Ovary (tissue), 9 donors: Measurements from ENCODE around the gene FBXL12. TPM values are rescaled to one million over a fixed set of nuclear protein-coding genes. Genes with fewer than 3 reads are reported as not detected.
"Not testable (repeated sequence)": the region's sequence is repeated elsewhere in the genome, so short reads cannot be mapped to it uniquely, and the experiment has no call there.

Experiments used
- DNase-seq, 5 donors: peaks; one replicate each; pipeline ENCODE4 v3.0.0-alpha.2; 2019 to 2020
- H3K27ac ChIP-seq, 2 donors: fragments of 200-600 bp; one replicate each; pipeline versions ENCODE4 v1.5.1 to v1.8.0; 2019 to 2022
- H3K27me3 ChIP-seq: fragments of 200-600 bp; one replicate; pipeline ENCODE4 v1.8.0; 2022
- H3K36me3 ChIP-seq: fragments of 200-600 bp; sonication (generic); one replicate; pipeline ENCODE4 v1.5.1; 2019
- H3K4me1 ChIP-seq: one replicate; pipeline ENCODE4 v1.8.1; 2013; ENCODE audit warnings: mild to moderate bottlenecking, moderate library complexity; ENCODE audit not compliant: insufficient read depth
- H3K4me3 ChIP-seq: fragments of 200-600 bp; sonication (generic); one replicate; pipeline ENCODE4 v1.5.1; 2017
- H3K9me3 ChIP-seq, 2 donors: fragments of 200-600 bp in 1 of 2; sonication (generic) in 1 of 2; one replicate each; pipeline versions ENCODE4 v1.5.1 to v1.8.1; 2013 to 2019; ENCODE audit warnings: mild to moderate bottlenecking in 1 of 2, moderate library complexity in 1 of 2
- CTCF ChIP-seq, 3 donors: fragments of 450-650 bp in 2 of 3; fragments of 200-600 bp in 1 of 3; IDR thresholded peaks; one replicate each; pipeline versions ENCODE4 v1.5.1 to v1.8.0; 2016 to 2022; ENCODE audit warnings: antibody characterized with exemption in 3 of 3, mild to moderate bottlenecking in 1 of 3
- EP300 ChIP-seq: sonication (generic); formaldehyde crosslinking; IDR thresholded peaks from one replicate; pipeline ENCODE4 v1.6.1; 2017; ENCODE audit warnings: antibody characterized with exemption
- POLR2A ChIP-seq: fragments of 450-650 bp; IDR thresholded peaks from one replicate; pipeline ENCODE4 v1.6.1; 2017; ENCODE audit warnings: antibody characterized with exemption, mild to moderate bottlenecking, moderate library complexity
- WGBS, 3 donors: extraction: QIAGEN DNeasy Blood & Tissue Kit in 1 of 3; methylation state at CpG; one replicate each; pipeline versions ENCODE4 v1.1.5 to v1.1.7; 2013 to 2017; 5-methylcytosine and 5-hydroxymethylcytosine counted together
- intact Hi-C, 4 donors: fragments of 100-400 bp; cut with DNase I; formaldehyde crosslinking; loops; one replicate each; pipeline versions ENCODE4 v1.11.0 to v1.15.1; 2022 to 2023
- polyA plus RNA-seq, 2 donors: library from polyadenylated mRNA; stranded (reverse); fragments of 200-250 nt in 1 of 2; fragments of 350-450 nt in 1 of 2; fragmentation: Illumina TruSeq in 1 of 2; extraction: RNeasy Lipid Tissue Mini Kit (QIAGEN cat#74804) in 1 of 2; gene quantifications; one replicate each; pipeline ENCODE4 v1.2.3, GENCODE V29; 2013 to 2014
- small RNA-seq: library from RNA; depleted of rRNA; stranded (forward); fragments of <200 nt; gene quantifications from one replicate; pipeline ENCODE3, GENCODE V24; 2016
- total RNA-seq, 7 donors: library from RNA; depleted of rRNA in 2 of 7; stranded (reverse); fragments of >200 nt in 2 of 7; fragmentation: NEBNext Ultra II Directional in 3 of 7; extraction: Animal tissue kit (Norgen Biotek cat#: 25700) in 3 of 7; gene quantifications; one replicate each; pipeline versions ENCODE4 v1.1.0 to v1.2.4, GENCODE V29; 2016 to 2023
- donor health status: DM: no; HTN: no; CAD: no; lungs with moderate emphysema.
- donor health status: DM: no; HTN: no; CAD: no.
- donor health status: Bipolar disorder and iron deficiency.
- donor health status: DM: yes; HTN: yes; CAD: no.
- donor health status: DM: no; HTN: no; CAD: no.
- donor health status: DM: yes; HTN: yes; CAD: no.

FBXL12 gene
- total and polyA plus RNA-seq, 9 donors: 18.3 to 34.4 (median 25.2) TPM

- TF ChIP-seq EP300 (no peak), CTCF (IDR thresholded peaks at IDR 0.05) (no peak), POLR2A (peak; percentile 95)
- Histone ChIP-seq H3K9me3 (no peaks in the 10 kb centered on the region), H3K4me1 (peaks cover 7% of the 10 kb centered on the region), H3K4me3 (peak overlapping the region; percentile 81), H3K36me3 (no peaks in the 10 kb centered on the region), H3K27ac (peak overlapping the region; percentile 77 to 98), H3K27me3 (no peaks in the 10 kb centered on the region)
- 1 to 2% (median 1%) methylated on average over 40 to 74 of the region's 74 CpGs for WGBS, 3 donors
- intact Hi-C loops: loop anchor here in 3 of 4 donors (5.0 to 10.0 kb wide), 3 partner anchors 161 to 463 kb away; partner anchors contain the start of genes ZNF561 (in 2 of the 3) and ZNF559 (in 1 of the 3)
- peak; percentile 97 to 99 (median 99) for DNase-seq
Measured at GRCh38 chr19:9785367-9786331, 33.2 kb downstream of the FBXL12 start.

- H3K9me3 ChIP-seq, H3K27me3 ChIP-seq, H3K27ac ChIP-seq, DNase-seq, H3K4me3 ChIP-seq, H3K4me1 ChIP-seq, H3K36me3 ChIP-seq: not testable (repeated sequence)
- 62 to 76% (median 67%) methylated on average over 6 of the region's 6 CpGs for WGBS, 3 donors
- intact Hi-C loops: loop anchor here in 1 of 4 donors (10.0 kb wide), 1 partner anchor 159 kb away; the partner anchor contains the start of gene ZNF561
Measured at GRCh38 chr19:9784163-9784496, 34.7 kb downstream of the FBXL12 start.

- no peaks in the 10 kb centered on the region for H3K9me3 ChIP-seq
- H3K4me3 ChIP-seq: no peak overlapping the region
- WGBS, 3 donors: 97% methylated on average over 2 of the region's 2 CpGs
- DNase-seq: no peak
- no peak overlapping the region for H3K27ac ChIP-seq
- intact Hi-C loops: loop anchor here in 1 of 4 donors (10.0 kb wide), 1 partner anchor 158 kb away; the partner anchor contains the start of gene ZNF561
- TF ChIP-seq POLR2A: no peak
- no peaks in the 10 kb centered on the region for H3K36me3 ChIP-seq
- H3K27me3 ChIP-seq: no peaks in the 10 kb centered on the region
- H3K4me1 ChIP-seq: peaks cover 7% of the 10 kb centered on the region
Measured at GRCh38 chr19:9782338-9782737, 36.5 kb downstream of the FBXL12 start.

GRCh38 chr19:9768175-9769112 lies 50.4 kb downstream of the FBXL12 start, which contains the start of gene ZNF846:
TSS of gene ZNF846 (minus strand) at chr19:9768738. CDS start at chr19:9764950, 3,788 bp downstream.
- 0 to 1% (median 1%) methylated on average over 59 to 65 of the region's 65 CpGs for WGBS, 3 donors
- no peaks in the 10 kb centered on the region for H3K9me3 ChIP-seq
- H3K4me3 ChIP-seq: peak within 1 kb of the TSS; percentile 84
- H3K27ac ChIP-seq: peak within 1 kb of the TSS; percentile 38 to 91
- peaks cover 3% of the 10 kb centered on the region for H3K4me1 ChIP-seq
- no peaks in the 10 kb centered on the region for H3K36me3 ChIP-seq
- TF ChIP-seq POLR2A: peak; percentile 59
- no peak for TF ChIP-seq CTCF (IDR thresholded peaks at IDR 0.05)
- TF ChIP-seq EP300: peak; percentile 25
- intact Hi-C loops: loop anchor here in 1 of 4 donors (10.0 kb wide), 1 partner anchor 94 kb away; the partner anchor contains the start of gene ZNF562
- H3K27me3 ChIP-seq: no peaks in the 10 kb centered on the region
- peak; percentile 91 to 95 (median 92) for DNase-seq

Small RNA genes lying within 50 kb of the gene (small RNA-seq; reads per million reads assigned to genes)
- gene RF00156: not detected

Other genes starting within 250 kb of the FBXL12 start
- gene ZNF121, start 234.6 kb downstream of the FBXL12 start, total RNA-seq: 10 to 100 TPM; 19.6 to 49.0 (median 33.2) TPM
- 1 to 10 TPM; 4.2 to 5.8 TPM for gene ZNF121, start 234.6 kb downstream of the FBXL12 start, polyA plus RNA-seq
- 10 to 100 TPM; 30.9 to 48.3 (median 39.5) TPM for gene ZNF561, start 197.8 kb downstream of the FBXL12 start, total RNA-seq
- 10 to 100 TPM; 27.1 to 38.5 TPM for gene ZNF561, start 197.8 kb downstream of the FBXL12 start, polyA plus RNA-seq
- gene ZNF562, start 144.0 kb downstream of the FBXL12 start, total RNA-seq: 10 to 100 TPM; 26.0 to 54.6 (median 36.2) TPM
- 10 to 100 TPM in 1 of 2 donors, 1 to 10 TPM in 1; 8.1 to 12.2 TPM for gene ZNF562, start 144.0 kb downstream of the FBXL12 start, polyA plus RNA-seq
- 10 to 100 TPM; 12.6 to 31.0 (median 21.0) TPM for gene ZNF846, start 50.3 kb downstream of the FBXL12 start, total RNA-seq
- gene ZNF846, start 50.3 kb downstream of the FBXL12 start, polyA plus RNA-seq: 10 to 100 TPM; 10.6 to 20.3 TPM
- 100 to 1,000 TPM; 217 to 412 (median 255) TPM for gene UBL5, start 8.8 kb upstream of the FBXL12 start, total RNA-seq
- gene UBL5, start 8.8 kb upstream of the FBXL12 start, polyA plus RNA-seq: 100 to 1,000 TPM; 315 to 492 TPM
- gene PIN1, start 16.2 kb upstream of the FBXL12 start, total RNA-seq: 10 to 100 TPM; 49.2 to 70.9 (median 61.0) TPM
- 10 to 100 TPM in 1 of 2 donors, 1 to 10 TPM in 1; 6.3 to 94.2 TPM for gene PIN1, start 16.2 kb upstream of the FBXL12 start, polyA plus RNA-seq
- gene OLFM2, start 117.4 kb upstream of the FBXL12 start, total RNA-seq: 10 to 100 TPM in 5 of 7 donors, 1 to 10 TPM in 2; 3.9 to 19.3 (median 13.2) TPM
- 1 to 10 TPM; 4.0 to 7.1 TPM for gene OLFM2, start 117.4 kb upstream of the FBXL12 start, polyA plus RNA-seq
- gene COL5A3, start 191.4 kb upstream of the FBXL12 start, total RNA-seq: 1 to 10 TPM; 1.7 to 9.0 (median 4.4) TPM
- 1 to 10 TPM; 1.5 to 6.7 TPM for gene COL5A3, start 191.4 kb upstream of the FBXL12 start, polyA plus RNA-seq
- not detected for gene RDH8, start 194.4 kb upstream of the FBXL12 start, total RNA-seq
- not detected for gene RDH8, start 194.4 kb upstream of the FBXL12 start, polyA plus RNA-seq